GM12872 (cell line): ENCODE results near the gene HDAC10.

Experiments used
- TF ChIP-seq, protein P1 (sequence below): IDR thresholded peaks from 3 replicates; pipeline ENCODE4 v1.5.1; 2011; ENCODE audit warnings: low read depth, mild to moderate bottlenecking, low read length, moderate library complexity; ENCODE audit not compliant: insufficient read depth

The HDAC10 gene

DNA sequence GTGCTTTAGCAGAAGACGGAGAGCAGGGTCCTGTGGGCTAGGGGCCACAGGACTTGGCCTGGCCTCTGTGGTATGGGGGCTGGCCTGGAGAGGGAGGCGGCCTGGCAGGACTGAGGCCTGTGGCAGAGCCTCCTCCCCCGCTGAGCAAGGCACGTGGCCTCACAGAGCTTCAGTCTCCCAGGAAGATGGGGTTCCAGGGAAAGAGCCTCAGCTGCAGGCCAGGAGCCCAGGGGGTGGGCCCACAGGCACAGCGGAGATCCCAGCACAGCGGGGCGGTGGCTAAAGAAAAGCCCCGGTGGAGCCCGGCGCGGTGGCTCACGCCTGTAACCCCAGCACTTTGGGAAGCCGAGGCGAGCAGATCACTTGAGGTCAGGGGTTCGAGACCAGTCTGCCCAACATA is 8.2 kb upstream of the HDAC10 start:
- TF ChIP-seq, protein P1, sequence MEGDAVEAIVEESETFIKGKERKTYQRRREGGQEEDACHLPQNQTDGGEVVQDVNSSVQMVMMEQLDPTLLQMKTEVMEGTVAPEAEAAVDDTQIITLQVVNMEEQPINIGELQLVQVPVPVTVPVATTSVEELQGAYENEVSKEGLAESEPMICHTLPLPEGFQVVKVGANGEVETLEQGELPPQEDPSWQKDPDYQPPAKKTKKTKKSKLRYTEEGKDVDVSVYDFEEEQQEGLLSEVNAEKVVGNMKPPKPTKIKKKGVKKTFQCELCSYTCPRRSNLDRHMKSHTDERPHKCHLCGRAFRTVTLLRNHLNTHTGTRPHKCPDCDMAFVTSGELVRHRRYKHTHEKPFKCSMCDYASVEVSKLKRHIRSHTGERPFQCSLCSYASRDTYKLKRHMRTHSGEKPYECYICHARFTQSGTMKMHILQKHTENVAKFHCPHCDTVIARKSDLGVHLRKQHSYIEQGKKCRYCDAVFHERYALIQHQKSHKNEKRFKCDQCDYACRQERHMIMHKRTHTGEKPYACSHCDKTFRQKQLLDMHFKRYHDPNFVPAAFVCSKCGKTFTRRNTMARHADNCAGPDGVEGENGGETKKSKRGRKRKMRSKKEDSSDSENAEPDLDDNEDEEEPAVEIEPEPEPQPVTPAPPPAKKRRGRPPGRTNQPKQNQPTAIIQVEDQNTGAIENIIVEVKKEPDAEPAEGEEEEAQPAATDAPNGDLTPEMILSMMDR = no peak

DNA sequence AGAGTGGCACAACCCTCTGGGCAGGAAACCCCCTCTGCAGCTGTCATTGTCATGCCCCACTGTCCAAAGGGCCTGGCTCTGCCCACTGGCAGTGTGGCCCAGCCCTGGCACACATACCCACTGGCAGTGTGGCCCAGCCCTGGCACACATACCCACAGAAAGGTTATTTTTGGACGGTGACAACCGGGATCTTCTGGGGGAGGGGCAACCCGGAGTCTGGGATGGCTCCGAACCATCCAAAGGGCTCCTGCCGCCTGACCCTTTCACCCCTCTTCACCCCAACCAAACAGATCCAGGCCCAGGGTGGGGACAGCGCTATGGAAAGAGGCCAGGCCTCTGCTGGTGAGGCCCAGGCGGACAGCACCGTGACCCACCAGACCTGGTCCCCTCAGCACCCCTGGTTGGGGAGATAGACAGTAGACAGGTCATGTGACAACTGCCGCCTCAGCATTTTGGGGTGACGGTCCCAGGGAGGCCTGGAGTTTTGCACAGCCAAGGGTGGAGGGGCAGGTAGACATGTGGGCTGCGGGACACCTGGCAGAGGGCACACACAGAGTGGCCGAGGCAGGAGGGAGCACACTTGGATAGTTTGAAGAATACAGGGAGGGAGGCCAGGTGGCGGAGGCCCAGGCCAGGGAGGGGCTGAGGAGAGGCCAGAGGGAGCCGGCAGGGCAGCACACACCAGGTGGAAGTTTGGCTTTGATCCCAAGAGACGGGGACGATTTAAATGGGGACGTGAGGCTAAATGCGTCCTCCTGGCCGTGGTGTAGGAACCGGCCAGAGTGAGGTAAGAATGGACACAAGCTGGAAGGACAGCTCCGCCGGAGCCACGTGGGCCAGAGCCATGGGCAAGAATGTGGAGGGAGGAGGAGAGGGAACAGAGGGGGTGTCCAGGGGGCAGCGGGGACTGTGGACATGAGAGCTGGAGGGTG is 7.6 kb upstream of the HDAC10 start:
- TF ChIP-seq, protein P1 = no peak

DNA sequence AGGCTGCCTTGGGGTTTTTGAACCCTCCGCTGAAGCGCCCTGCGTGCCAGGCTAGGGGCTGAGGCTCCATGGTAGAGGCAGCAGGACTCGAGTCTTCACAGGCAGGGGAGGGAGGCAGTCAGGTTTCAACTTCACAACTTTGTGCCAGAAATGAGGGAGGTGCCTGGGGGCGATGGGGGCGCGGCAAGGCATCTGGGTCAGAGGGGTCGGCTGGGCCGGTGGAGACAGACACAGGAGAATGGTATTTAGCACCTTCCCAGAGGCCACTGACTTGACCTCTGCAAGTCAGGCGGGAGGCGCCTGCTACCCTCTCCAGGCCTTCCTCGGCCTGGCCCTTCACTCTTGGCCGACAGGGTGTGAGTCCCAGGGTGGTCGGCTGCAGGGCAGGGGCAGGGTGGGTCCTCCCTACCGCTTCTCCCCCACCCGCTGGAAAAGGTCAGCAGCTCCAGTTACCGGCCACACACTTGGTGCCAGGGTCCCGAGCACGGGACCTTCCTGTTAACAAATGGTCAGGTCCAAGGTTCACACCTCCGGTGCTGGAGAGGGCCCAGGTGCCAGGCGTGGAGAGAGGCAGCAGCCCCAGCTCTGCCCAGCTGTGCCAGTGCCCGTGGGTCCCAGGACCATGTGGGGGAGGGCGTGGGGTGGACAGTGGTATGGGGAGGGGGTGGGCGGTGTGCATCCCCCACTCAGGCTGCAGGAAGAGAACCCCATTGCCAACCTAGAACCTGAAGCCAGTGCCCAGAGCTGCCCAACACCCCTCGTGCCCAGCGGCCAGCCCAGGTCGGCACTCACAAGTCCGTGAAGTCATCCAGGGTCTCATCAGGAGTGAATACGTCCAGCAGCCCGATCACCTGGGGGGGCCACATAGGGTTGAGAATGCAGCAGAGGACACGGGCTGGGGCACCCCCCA is 6.6 kb upstream of the HDAC10 start:
- TF ChIP-seq, protein P1 = no peak

DNA sequence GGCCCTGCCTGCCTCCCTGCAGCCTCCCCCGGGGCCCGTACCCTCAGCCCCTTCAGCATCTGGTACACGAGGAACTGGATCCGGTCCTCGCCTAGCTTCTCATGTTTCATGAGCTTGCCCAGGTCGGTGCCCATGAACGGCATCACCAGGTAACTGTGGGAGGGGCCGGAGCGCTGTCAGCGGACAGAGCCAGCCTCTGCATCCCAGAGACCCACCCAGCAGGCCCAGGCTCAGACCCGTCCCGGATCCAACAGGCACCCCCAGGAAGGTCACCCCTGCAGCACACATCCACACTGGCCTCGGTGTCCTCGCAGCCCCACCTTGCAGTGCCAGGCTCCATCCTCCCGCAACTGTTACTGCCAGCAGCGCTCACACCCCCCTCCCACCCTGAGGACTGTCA is 6.0 kb upstream of the HDAC10 start:
- TF ChIP-seq, protein P1 = no peak

DNA sequence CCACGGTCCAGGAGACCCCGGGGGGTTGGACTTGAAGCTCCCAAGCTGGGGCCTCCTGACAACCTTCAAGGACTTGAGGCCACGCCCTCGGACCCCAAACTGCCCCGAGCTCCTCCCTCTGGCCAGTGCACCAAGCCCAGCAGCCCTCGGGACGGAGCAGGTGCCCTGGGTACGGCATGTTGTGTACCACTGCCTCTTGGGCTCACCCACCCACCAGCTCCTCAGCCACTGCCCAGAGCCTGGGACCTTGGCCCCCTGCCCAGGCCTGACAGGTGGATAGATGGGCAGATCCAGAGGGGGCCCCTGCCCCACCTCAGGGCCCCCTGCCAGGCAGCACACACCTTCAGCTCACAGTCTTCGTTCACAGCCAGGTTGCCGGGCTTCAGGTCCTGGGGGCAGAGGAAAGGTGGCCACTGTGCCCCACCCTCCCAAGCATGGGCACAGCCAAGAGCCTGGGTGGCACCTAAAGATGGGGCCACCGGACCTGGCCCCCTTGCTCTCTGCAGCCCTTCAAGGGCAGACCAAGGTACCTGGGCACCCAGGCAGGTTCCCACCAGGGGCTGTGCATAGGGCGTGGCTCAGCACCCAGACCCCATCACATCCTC is 5.3 kb upstream of the HDAC10 start:
- TF ChIP-seq, protein P1 = no peak

DNA sequence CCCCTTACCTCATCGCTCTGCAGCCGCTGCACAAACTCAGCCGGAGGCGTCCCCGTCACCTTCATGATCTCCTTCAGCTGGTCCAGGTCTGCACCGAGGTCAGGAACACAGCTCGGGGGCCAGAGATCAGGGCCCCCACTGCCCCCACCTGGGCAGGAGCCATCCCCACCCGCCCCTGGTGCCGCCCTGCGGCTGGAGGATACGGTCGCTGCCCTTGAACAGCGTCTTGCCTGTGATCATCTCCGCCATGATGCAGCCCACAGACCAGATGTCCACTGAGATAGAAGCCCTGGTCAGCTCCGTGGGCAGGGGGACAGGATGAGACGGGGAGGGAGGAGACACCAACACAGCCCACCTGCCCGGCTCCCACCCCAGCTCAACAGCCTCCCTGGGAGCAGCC is 4.5 kb upstream of the HDAC10 start:
- TF ChIP-seq, protein P1 = no peak

DNA sequence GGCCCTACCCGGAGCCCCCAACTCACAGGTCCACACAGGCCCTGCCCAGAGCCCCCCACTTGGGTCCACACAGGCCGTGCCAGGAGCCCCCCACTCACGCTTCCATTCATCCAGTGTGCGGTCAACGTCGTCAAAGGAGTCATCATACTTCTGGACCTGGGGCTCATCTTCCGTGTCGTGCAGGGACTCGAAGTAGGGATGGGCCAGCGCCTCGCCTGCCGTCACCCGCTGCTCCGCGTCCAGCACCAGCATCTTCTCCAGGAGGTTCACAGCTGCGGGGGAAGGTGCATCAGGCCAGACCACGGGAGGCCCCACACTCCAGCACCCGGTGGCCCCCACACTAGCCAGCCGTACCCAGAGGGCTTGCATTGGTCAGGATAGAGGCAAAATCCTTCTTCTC is 4.0 kb upstream of the HDAC10 start:
- TF ChIP-seq, protein P1 = no peak
